Activated T-helper 1 cell treated with anti-CD3 and anti-CD28 coated beads, Interleukin-2, amount 50 U/mL, for 16 hours (primary cell): ENCODE measurements around the gene REG1B.

Experiments
- DNase-seq, 2 donors: peaks; one replicate each; pipeline ENCODE4 v3.0.0-alpha.2; 2020; ENCODE audit warnings: low read depth in 1 of 2, low spot score in 1 of 2

REG1B gene, protein sequence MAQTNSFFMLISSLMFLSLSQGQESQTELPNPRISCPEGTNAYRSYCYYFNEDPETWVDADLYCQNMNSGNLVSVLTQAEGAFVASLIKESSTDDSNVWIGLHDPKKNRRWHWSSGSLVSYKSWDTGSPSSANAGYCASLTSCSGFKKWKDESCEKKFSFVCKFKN

DNA sequence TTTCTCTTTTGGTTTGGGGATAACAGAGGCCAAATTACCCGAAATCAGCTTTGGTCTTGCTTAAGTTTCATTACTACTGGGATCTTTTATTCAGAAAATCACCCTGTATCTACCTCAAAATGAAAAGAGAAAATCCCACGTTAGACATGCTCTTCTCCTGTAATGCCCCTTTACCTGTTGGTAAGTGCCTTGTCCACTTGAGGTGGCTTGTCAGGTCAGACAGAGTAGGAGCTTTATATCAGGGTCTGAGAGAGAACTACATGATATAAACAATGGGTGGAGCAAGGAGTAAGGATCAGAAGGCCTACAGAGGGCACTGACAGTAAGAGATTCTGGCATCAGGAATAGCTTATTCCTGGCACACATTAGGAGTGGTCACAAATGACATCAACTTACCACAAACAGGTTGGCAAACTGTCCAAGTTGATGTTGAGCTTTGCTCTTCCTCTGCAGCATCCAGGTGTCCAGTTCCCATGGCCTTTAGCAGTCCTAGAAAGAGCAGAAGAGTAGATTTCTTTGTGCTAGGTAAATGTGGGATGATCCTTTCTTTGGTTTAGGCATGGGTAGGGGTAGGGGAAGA, at the start of gene REG1B:
REG1B (minus strand) TSS at position 209 of the 580 bp plus-strand sequence. CDS start 381 bp downstream, outside the sequence.
- DNase-seq = no peak

DNA sequence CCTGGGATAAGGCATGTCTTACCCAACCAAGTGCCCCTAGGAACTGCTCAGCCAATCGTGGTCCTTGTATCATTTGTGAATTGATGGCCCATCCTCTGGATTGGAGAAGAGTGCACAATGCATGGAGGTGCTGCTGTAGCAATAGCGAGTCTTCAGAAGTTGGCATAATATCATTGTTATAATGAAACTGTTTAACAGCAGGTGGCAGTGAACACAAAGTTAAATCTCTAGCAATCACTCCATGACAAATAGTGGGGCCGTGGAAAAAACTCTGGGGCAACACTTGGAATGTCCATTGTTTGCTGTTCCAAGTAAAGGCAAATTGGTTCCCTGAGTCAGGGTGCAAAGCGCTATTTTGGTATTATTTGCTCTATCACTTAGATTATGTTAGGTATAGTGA, 43.9 kb upstream of the REG1B start:
- DNase-seq = no peak

DNA sequence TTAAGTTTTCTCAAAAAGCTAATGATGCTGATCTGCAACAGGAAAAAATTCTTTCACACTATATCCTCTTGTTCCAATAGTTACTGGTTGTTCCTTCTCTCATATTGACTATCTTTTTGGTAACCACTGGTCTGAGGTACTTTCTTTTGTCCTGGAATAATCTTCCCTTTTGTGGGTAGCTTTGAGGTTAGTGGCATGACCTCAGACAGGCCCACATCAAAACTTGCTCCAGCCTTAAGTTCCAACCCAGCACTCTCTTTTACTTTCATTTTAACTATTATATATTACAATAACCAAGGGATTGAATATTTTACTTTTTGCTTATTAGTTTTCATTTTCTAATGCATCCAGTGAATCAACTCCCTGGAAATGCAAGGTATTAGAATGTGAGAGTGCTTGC, 42.0 kb upstream of the REG1B start:
- DNase-seq = no peak

DNA sequence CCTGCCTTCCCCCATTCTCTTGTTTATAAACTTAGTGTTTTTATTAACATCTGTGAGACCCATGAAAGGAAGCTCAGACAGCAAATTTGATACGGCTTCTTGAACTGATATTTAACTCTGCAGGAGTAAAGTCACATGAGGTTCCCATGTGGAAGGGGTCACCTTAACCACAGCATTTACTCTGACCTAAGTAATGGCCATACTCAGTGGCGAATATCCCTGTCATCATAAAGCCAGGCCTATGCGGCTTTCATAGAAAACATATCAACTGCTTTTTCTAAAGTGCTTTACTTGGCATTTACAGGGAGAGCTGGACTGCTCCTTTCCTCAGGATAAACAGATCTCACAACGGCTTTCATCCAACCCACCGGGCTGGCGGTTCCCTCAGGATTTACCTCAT, 41.5 kb upstream of the REG1B start:
- no peak for DNase-seq

DNA sequence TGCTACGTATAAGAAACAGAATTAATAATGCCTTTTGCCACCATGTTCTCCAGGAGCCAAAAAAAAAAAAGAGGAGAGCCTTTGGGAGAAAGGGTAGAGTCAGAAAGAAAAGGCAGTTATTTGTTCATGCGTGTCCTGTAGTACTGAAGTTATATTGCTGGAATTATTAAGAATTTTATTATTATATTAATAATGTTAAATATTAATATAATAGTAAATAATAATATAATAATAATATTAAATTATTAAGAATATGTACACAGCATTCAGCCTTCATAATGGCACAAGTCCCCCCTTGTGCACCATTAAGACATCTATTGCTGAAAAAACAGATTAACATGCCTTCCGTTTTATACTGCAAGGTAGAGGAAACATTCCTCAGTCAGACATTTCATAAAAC, 40.6 kb upstream of the REG1B start:
- no peak for DNase-seq

DNA sequence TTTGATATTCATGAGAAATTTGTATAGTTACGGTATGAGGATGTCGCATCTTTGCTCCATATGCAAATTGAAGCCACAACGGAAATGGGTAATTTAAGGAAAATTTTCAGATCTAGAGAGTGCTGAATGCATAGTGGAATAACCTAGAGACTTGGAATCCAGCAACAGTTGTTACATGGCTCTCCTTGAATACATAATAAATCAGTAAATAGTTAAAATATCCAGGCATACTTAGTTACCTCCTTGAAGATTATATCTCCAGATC, 37.9 kb upstream of the REG1B start:
- no peak for DNase-seq

DNA sequence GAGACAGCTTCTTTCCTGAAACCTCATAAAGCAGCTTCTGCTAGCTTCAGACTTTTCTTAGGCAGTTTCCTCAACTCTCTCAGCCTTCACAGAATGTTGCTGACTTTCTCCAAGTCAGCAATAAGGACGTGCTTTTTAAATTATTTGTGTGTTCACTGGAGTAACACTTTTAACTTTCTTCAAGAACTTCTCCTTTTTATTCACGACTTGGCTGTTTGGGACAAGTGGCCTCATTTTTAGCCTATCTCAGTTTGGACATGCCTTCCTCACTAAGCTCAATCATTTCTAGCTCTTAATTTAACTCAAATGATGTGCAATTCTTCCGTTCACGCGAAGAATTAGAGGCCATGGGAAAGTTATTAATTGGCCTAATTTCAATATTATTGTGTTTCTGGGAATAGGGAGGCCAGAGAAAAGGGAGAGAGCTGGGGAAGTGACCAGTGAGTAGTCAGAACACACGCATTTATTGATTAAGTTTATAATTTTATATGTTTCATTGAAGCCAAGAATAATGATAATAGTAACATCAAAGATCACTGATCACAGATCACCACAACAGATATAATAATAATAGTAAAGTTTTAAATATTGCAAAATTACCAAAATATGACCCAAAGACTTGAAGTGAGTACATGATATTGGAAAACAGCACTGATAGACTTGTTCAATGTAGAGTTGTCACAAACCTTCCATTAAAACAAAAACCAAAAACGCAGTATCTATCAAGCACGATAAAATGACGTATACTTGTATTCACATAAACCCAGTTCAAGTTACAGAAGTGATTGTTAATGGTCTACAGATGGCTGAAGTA, 37.3 kb upstream of the REG1B start:
- no peak for DNase-seq

DNA sequence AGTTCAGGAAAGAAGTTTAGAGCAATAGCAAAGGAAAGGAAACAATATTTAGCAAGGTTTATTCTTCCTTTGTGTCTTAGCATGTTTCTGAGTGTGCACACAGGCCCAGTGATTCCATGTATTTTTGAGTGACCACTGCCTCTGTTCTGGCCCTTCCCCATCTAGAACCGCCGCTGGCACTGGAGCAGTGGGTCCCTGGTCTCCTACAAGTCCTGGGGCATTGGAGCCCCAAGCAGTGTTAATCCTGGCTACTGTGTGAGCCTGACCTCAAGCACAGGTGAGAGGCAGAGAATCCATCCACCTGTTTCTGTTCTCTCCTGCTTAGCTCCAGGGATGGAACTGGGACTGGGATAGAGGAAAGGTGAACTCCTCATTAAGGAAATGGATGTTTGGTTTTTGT, 34.9 kb upstream of the REG1B start:
- no peak for DNase-seq

DNA sequence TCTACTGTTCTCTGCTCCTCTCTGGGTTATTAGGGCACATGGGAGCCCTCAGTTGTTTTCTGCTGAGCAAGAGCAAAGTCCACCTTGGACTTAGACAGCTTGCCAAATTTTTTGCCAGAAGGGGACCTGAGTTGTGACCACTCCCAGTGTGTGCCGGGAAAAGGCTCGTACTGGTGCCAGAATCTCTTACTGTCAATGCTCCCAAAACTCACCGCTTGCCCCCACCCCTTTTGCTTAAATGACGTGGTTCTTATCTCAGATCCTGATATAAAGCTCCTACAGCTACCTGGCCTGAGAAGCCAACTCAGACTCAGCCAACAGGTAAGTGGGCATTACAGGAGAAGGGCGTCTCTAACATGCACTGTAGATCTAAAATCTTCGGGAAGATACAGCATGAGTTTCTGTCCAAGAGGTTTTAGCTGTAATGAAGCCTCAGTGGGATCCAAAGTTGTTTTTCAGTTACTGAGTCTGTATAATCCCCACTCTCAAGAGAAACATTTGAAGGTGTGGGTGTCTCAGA, 32.5 kb upstream of the REG1B start, which contains the start of gene REG1A:
REG1A (plus strand) TSS at position 295 of the 520 bp plus-strand sequence. CDS start 374 bp downstream, outside the sequence.
- DNase-seq = no peak

DNA sequence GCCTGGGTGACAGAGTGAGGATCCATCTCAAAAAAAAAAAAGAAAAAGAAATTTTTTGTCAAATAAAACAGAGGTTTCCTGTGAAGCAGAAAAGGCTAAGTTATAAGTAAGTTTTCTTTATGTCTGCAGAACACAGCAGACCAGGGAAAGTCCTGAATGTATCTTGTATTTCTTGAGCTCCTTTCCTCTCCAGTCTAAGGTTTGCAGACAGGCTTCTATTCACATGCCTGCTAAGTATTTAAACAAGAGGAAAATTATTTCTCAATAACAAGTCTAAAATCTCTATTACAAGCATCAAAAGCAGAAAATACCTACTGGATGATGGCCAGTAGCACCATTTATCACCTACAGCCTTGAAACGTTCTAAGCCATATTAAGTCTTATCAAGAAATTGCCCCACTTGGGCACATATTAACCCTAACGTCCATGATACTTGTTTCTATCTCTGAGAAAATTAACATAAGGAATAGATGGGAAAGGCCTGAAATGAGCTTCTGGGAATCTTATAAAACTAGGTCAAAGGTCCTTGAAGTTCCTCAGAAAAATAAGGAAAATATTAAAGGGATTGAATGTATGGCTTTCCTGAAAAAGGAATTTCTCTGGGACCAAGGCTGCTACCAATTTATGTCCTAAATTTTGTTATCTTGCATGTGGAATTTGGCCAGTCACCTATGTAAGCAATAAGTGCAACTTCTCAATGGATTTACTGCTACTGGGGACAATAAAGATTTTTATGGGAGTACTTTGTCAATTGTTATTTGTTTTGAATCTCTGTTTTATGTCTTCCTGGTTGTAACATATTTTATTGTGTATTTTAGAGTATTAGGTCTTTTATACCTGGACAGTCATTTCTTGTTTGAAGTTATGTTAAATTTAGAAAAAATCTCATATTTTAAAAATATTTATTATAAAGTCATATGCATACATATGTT, 29.5 kb upstream of the REG1B start:
- DNase-seq = no peak

DNA sequence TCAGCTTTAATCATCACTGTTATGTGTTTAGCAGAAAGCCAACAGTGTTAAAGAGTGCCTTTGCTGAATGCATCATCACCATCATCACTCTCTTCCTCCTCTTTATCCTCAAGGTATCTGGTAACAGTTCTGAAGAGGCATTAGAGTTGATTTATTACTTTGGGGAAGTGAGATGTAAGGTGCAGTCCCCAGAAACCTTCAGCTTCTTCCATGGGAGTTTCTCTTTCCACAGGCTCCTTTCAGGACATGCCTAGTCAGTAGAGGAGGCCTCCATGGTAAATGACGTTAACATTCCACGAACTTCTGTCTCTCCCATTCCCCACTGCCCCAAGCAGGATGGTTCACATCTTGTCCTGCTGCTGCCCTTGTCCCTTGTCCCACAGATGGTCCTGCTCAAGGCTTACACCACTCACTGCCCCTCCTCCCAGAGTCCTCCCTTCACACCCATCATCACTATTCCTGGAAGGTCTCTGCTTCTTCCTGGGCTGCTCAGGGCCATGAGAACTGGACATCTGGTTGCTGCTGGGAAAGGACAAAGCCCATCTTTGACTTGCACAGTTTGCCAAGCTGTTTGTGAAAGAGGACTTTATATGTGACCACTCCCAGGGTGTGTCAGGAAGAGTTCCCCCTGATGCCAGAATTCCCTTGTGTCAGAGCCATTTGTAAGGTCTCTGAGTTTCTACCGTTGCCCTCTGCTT, 27.2 kb upstream of the REG1B start:
- DNase-seq = no peak

DNA sequence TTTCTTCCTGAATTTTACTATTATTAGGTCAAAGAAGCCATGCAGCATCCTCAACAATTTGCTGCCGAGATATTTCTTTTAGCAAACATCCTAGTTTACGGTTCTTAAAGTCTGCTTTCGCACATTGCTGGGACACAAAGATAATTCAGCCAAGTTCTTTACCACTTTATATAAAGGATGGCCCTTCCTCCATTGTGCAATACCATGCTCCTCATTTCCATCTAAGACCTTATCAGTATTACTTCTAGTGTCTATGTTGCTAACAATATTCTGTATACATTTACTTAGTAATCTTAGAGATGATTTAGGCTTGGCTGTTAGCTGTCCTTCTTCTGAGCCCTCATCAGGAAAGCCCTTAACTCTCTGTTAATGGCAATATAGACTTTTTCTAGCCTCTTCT, 24.5 kb upstream of the REG1B start:
- no peak for DNase-seq

DNA sequence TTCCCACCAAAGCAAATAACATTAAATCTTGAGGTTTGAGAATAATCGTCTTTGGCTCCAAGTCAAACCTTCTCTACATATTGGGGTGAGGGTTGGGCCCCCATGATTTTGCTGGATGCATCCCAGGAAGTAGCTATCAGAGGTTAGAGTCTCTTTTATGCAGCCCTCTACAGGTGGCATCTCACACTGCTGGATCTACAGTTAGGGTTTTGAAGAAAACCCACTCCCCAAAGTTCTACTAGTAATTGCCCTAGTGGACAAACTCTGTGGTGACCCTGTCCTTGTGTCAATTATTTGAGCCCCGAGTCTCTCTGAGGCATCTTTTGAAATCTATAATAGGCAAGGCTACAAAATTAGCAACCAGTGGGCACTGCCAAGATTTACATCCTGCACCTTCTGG, 17.5 kb upstream of the REG1B start:
- DNase-seq = no peak

DNA sequence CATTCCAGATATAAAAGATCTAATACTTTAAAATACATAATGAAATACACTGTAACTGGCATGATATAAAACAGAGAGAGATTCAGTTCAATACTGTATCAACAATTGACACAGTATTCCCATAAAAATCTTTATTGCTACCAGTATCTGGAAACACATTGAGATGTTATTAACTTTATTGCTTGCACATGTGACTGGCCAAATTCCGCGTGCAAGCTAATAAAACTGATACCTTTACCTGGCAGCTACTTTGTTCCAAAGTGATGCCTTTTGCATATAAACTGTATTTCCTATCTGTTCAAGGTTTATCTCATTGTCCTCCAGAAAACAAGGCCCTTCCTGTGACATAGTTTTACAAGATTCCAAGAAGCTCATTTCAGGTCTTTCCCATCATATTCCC, 15.4 kb upstream of the REG1B start:
- no peak for DNase-seq

DNA sequence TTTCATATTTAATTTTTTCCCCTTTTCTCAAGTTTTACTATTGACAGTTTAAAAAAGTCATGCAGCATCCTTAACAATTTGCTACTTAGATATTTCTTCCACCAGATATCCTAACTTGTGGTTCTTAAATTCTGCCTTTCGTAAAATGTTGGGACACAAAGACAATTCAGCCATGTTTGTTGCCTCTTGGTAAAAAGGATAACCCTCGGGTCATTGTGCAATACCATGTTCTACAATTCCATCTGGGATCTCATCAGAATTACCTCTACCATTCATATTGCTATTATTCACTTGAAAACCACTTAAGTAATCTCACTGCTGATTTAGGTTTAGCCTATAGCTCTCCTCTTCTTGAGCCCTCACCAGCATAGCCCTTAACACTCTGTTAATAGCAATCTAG, 13.2 kb upstream of the REG1B start:
- no peak for DNase-seq

DNA sequence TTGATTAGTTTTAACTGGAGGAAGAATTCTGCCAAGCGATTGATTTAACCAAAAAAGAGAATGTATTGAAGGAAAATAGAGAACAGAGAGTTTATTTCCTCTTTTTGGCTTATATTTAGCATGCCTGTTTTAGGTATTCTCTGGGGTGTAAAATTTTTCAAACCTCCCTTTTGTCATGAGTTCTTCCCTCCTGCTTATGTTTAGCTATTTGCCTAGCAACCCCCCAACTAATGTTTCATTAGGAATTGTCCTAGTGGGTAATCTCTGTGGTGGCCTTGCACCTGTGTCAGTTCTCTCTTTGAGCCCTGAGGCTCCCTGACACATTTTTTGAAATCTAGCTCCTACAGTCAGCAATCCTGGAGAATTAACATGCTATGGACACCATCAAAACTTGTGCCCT, 12.5 kb upstream of the REG1B start:
- no peak for DNase-seq

DNA sequence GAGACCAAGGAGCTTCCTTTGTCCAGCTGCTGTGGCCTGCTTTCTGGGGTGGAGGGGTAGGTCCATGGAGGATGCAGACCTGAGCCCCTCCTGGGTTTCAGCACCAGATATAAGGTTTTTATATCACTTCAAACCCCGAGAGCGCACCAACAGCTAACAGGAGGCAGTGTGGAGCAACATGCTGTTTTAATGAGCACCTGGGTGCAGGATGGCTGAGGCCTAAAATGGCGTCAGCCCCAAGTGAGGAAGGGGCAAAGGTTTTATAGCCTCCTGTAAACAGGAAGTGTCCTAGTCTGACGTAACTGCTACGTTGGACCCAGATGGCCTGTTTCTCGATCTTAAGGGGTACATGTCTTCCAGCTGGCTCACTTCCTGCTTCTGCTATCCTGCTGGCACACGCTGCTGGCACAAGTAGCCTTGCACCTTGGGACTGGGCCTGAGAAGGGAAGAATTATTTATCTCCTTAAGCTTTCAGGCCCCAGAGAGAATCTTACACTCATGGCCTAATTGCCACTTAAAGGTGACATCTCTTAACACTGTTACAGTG, 11.4 kb upstream of the REG1B start:
- DNase-seq = no peak

DNA sequence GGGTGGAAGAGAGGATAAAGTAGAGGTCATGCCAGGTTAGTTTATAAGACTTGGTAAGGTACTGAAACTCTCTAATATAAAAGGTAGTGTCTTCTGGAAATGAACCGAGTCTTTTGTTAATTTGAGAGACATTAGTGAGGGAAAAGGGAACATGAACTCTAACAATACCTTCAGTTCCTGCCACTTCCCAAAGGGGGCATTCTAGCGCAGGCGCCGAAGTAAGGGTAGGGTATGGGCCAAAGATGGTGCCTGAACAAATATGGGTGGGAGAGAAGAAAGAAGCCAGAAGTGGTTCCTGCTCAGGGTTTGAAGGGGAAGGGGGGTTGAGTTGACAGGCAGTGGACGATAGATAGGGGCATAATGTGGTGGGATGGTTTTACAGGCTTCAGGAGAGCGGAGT, 10.1 kb upstream of the REG1B start:
- DNase-seq = no peak

DNA sequence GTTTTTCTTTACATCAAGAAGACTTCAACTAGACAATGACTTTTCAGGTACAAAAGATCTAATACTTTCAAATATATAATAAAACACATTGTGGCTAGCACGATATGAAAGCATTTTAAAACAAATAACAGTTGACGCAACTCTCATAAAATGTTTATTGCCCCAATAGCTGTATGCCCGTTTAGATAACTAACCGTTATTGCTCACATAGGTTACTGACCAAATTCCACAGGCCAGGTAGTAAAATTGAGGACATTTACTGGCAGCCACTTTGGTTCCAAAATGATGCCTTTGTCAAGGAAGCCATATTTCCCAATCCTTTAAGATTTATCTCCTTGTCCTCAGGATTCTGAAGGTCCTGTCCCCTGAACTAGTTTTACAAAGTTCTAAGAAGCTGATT, 2.9 kb upstream of the REG1B start:
- DNase-seq = no peak

DNA sequence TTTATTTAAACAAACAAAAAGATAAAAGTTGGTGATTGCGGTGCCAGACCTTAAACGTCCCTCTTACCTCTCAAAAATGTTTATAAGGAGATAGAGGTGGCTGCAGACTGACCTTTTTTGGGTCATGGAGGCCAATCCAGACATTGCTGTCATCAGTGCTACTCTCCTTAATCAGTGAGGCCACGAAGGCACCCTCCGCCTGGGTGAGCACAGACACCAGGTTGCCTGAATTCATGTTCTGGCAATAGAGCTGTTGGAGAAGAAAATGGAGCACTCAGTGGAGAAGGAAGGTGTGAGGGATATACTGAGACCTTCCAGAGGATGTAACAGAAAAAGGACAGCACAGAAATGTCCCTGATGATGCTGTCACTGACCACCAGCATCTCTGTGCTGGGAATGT, 1.5 kb downstream of the REG1B start:
- no peak for DNase-seq

DNA sequence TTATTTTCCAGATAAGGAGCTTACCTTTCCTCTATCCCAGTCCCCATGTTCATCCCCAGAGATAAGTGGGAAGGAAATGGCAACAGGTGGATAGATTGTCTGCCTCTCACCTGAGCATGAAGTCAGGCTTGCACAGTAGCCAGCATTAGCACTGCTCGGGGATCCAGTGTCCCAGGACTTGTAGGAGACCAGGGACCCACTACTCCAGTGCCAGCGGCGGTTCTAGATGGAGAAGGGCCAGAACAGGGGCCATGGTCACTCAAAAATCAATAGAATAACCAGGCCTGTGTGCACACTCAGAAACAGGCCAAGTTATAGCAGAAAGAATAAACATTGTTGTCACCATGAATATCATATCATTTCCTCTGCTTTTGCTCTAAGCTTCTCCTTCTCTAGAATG, 2.4 kb downstream of the REG1B start:
- no peak for DNase-seq
